GM19455 (cell line): Measurements from ENCODE around the gene PTGDR.

Experiments
- ATAC-seq: cut with Tn5 transposase; IDR thresholded peaks from one replicate; pipeline ENCODE4 v1.9.1; 2021; ENCODE audit not compliant: unreplicated experiment

The PTGDR gene

GRCh38 chr14:52263190-52263589 is 4.3 kb upstream of the PTGDR start:
- ATAC-seq: no peak

- no peak for ATAC-seq
Observed at GRCh38 chr14:52265253-52265652, 2.2 kb upstream of the PTGDR start.

- ATAC-seq: no peak
Observed at GRCh38 chr14:52266179-52266578, 1.3 kb upstream of the PTGDR start.

GRCh38 chr14:52266782-52267181 is 716 bp upstream of the PTGDR start:
- no peak for ATAC-seq

- ATAC-seq: no peak
Observed at GRCh38 chr14:52268279-52269061, 972 bp downstream of the PTGDR start.

- no peak for ATAC-seq
Observed at GRCh38 chr14:52269100-52269499, 1.6 kb downstream of the PTGDR start.

- ATAC-seq: no peak
Observed at GRCh38 chr14:52269982-52270381, 2.5 kb downstream of the PTGDR start.

- no peak for ATAC-seq
Observed at GRCh38 chr14:52271538-52271937, 4.0 kb downstream of the PTGDR start.

GRCh38 chr14:52272375-52272774 is 4.9 kb downstream of the PTGDR start:
- no peak for ATAC-seq

GRCh38 chr14:52275372-52275771 is 7.9 kb downstream of the PTGDR start:
- no peak for ATAC-seq

GRCh38 chr14:52277552-52277951 is 10.1 kb downstream of the PTGDR start:
- no peak for ATAC-seq

GRCh38 chr14:52279408-52279807 is 11.9 kb downstream of the PTGDR start:
- ATAC-seq: no peak

- ATAC-seq: no peak
Observed at GRCh38 chr14:52283099-52283498, 15.6 kb downstream of the PTGDR start.

- no peak for ATAC-seq
Observed at GRCh38 chr14:52286661-52287649, 19.5 kb downstream of the PTGDR start.

GRCh38 chr14:52296378-52296777 is 28.9 kb downstream of the PTGDR start:
- ATAC-seq: no peak

- ATAC-seq: no peak
Observed at GRCh38 chr14:52298795-52299194, 31.3 kb downstream of the PTGDR start.

- no peak for ATAC-seq
Observed at GRCh38 chr14:52299692-52300278, 32.3 kb downstream of the PTGDR start.

GRCh38 chr14:52303236-52303635 is 35.7 kb downstream of the PTGDR start:
- ATAC-seq: no peak

- ATAC-seq: no peak
Observed at GRCh38 chr14:52304248-52304904, 36.9 kb downstream of the PTGDR start.

GRCh38 chr14:52305014-52305413 is 37.5 kb downstream of the PTGDR start:
- ATAC-seq: no peak

- ATAC-seq: no peak
Observed at GRCh38 chr14:52307376-52307775, 39.9 kb downstream of the PTGDR start.
